ENCODE data around the gene LRRC59. TPM values are rescaled to one million over a fixed set of nuclear protein-coding genes. Genes with fewer than 3 reads are reported as not detected.
A peak's percentile ranks its signal among the peaks of the same experiment; 100 is the strongest.

LRRC59 gene
- total and polyA plus RNA-seq, 2 of the 13 experiments (the other 11 are each of a cell fraction or from before 2014, with no cell fraction given), result 87.3 to 222 TPM

DNA sequence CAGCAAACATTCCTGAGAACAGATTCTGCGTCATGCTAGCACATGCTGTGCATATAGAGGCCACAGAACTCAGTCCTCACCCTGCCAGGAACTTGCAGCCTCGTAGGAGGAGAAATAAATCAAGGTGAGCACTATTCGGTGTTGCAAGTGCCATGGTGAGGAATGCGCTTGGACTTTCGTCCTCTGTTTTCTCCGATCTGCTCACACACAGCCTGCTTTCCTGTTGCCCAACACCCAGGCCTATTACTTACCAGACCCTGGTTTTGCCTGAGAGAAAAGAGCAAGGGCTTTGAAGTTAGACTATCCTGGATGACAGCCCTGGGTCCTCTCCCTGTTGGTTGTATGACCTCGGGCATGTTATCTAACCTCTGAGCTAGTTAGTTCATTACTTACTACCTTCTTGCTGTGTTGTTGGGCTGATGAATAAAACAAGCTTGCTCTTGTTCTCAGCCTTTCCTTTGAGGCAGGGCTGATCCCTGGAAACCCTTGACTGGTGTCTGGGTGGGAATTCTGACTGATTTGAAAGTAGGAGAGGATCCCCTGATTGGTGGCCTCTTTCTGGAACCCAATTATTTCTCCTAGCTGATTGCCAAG lies 31.6 kb upstream of the LRRC59 start (continued):
- TF ChIP-seq MLLT10 (CRISPR knock-in tag; IDR thresholded peaks at IDR 0.05) (no peak), PTBP1 (IDR thresholded peaks at IDR 0.05; ENCODE audit: low read depth, low read length, poor library complexity, severe bottlenecking) (no peak), ZNF570 (CRISPR knock-in tag; IDR thresholded peaks at IDR 0.05; ENCODE audit: borderline replicate concordance) (no peak), FOXO4 (CRISPR knock-in tag; conservative IDR thresholded peaks at IDR 0.05) (no peak), TGIF2 (CRISPR knock-in tag; IDR thresholded peaks at IDR 0.05) (peak; percentile 88), PPARG (CRISPR knock-in tag; conservative IDR thresholded peaks at IDR 0.05) (peak; percentile 95), HMGXB3 (CRISPR knock-in tag; IDR thresholded peaks at IDR 0.05; ENCODE audit: borderline replicate concordance) (peak; percentile 69; the same call in 1 of the 2 replicates), KDM3A (CRISPR knock-in tag; IDR thresholded peaks at IDR 0.05; ENCODE audit: low read depth) (peak; percentile 94), TCF7 (IDR thresholded peaks at IDR 0.05; ENCODE audit: low read depth) (peak; percentile 91), RFX1 (IDR thresholded peaks at IDR 0.05) (no peak), HDAC6 (IDR thresholded peaks at IDR 0.05; ENCODE audit: low read depth, low read length) (no peak), ZBTB38 (CRISPR knock-in tag; IDR thresholded peaks at IDR 0.05) (peak; percentile 50; the same call in 1 of the 2 replicates), MYC (CRISPR knock-in tag; IDR thresholded peaks at IDR 0.05; ENCODE audit: borderline replicate concordance) (peak; percentile 68; the same call in 1 of the 2 replicates), ZBTB10 (CRISPR knock-in tag; IDR thresholded peaks at IDR 0.05; ENCODE audit: borderline replicate concordance) (no peak), HNRNPLL (IDR thresholded peaks at IDR 0.05; ENCODE audit: low read depth, low read length, poor library complexity, severe bottlenecking) (no peak)
- TF ChIP-seq, protein P1, sequence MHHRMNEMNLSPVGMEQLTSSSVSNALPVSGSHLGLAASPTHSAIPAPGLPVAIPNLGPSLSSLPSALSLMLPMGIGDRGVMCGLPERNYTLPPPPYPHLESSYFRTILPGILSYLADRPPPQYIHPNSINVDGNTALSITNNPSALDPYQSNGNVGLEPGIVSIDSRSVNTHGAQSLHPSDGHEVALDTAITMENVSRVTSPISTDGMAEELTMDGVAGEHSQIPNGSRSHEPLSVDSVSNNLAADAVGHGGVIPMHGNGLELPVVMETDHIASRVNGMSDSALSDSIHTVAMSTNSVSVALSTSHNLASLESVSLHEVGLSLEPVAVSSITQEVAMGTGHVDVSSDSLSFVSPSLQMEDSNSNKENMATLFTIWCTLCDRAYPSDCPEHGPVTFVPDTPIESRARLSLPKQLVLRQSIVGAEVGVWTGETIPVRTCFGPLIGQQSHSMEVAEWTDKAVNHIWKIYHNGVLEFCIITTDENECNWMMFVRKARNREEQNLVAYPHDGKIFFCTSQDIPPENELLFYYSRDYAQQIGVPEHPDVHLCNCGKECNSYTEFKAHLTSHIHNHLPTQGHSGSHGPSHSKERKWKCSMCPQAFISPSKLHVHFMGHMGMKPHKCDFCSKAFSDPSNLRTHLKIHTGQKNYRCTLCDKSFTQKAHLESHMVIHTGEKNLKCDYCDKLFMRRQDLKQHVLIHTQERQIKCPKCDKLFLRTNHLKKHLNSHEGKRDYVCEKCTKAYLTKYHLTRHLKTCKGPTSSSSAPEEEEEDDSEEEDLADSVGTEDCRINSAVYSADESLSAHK (CRISPR knock-in tag; IDR thresholded peaks at IDR 0.05; ENCODE audit: borderline replicate concordance), result no peak; the same call in 1 of the 2 replicates
- TF ChIP-seq, protein P2, sequence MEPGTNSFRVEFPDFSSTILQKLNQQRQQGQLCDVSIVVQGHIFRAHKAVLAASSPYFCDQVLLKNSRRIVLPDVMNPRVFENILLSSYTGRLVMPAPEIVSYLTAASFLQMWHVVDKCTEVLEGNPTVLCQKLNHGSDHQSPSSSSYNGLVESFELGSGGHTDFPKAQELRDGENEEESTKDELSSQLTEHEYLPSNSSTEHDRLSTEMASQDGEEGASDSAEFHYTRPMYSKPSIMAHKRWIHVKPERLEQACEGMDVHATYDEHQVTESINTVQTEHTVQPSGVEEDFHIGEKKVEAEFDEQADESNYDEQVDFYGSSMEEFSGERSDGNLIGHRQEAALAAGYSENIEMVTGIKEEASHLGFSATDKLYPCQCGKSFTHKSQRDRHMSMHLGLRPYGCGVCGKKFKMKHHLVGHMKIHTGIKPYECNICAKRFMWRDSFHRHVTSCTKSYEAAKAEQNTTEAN (CRISPR knock-in tag; conservative IDR thresholded peaks at IDR 0.05), result peak; percentile 93

Measured in HepG2 (cell line).